ENCODE data around the gene FRMD4A. TPM values are rescaled to one million over a fixed set of nuclear protein-coding genes. Genes with fewer than 3 reads are reported as not detected.

The FRMD4A gene
- total RNA-seq, 2 donors from 2014 or later: 8.6 to 10.2 TPM

- H3K27ac ChIP-seq: no peak overlapping the region
- no peaks in the 10 kb centered on the region for H3K27me3 ChIP-seq
- intact Hi-C loops (cut with DNase I): no loop called here
- DNase-seq: no peak
- H3K36me3 ChIP-seq: no peaks in the 10 kb centered on the region
- no peak overlapping the region for H3K4me3 ChIP-seq
- H3K4me1 ChIP-seq: no peaks in the 10 kb centered on the region
- no peak for TF ChIP-seq CTCF (IDR thresholded peaks at IDR 0.05)
- H3K9me3 ChIP-seq: no peaks in the 10 kb centered on the region
- H3K9ac ChIP-seq (ENCODE audit: low read depth in 2 of 2, low read length in 2 of 2): no peak overlapping the region
Observed at GRCh38 chr10:13851906-13852305, 478.8 kb downstream of the FRMD4A start.

- no peak for TF ChIP-seq CTCF (IDR thresholded peaks at IDR 0.05)
- H3K4me1 ChIP-seq: no peaks in the 10 kb centered on the region
- no peak overlapping the region for H3K9ac ChIP-seq (ENCODE audit: low read depth in 2 of 2, low read length in 2 of 2)
- H3K4me3 ChIP-seq: no peak overlapping the region
- H3K27me3 ChIP-seq: no peaks in the 10 kb centered on the region
- no peaks in the 10 kb centered on the region for H3K9me3 ChIP-seq
- DNase-seq: no peak
- H3K36me3 ChIP-seq: no peaks in the 10 kb centered on the region
- no peak overlapping the region for H3K27ac ChIP-seq
- intact Hi-C loops (cut with DNase I): no loop called here
Observed at GRCh38 chr10:13848520-13849445, 481.9 kb downstream of the FRMD4A start.

- Histone ChIP-seq H3K36me3 (no peaks in the 10 kb centered on the region), H3K27ac (no peak overlapping the region), H3K4me3 (no peak overlapping the region), H3K9me3 (no peaks in the 10 kb centered on the region), H3K27me3 (no peaks in the 10 kb centered on the region), H3K9ac (ENCODE audit: low read depth in 2 of 2, low read length in 2 of 2) (no peak overlapping the region), H3K4me1 (no peaks in the 10 kb centered on the region)
- no peak for DNase-seq
- no peak for TF ChIP-seq CTCF (IDR thresholded peaks at IDR 0.05)
- intact Hi-C loops (cut with DNase I): no loop called here
Observed at GRCh38 chr10:13847201-13847631, 483.5 kb downstream of the FRMD4A start.

GRCh38 chr10:13845897-13846296 is 484.8 kb downstream of the FRMD4A start:
- DNase-seq: no peak
- H3K4me1 ChIP-seq: no peaks in the 10 kb centered on the region
- no peak overlapping the region for H3K9ac ChIP-seq (ENCODE audit: low read depth in 2 of 2, low read length in 2 of 2)
- H3K9me3 ChIP-seq: no peaks in the 10 kb centered on the region
- intact Hi-C loops (cut with DNase I): no loop called here
- no peaks in the 10 kb centered on the region for H3K27me3 ChIP-seq
- no peak for TF ChIP-seq CTCF (IDR thresholded peaks at IDR 0.05)
- no peak overlapping the region for H3K4me3 ChIP-seq
- no peaks in the 10 kb centered on the region for H3K36me3 ChIP-seq
- H3K27ac ChIP-seq: no peak overlapping the region

- H3K4me1 ChIP-seq: no peaks in the 10 kb centered on the region
- intact Hi-C loops (cut with DNase I): no loop called here
Observed at GRCh38 chr10:13844651-13845050, 486.1 kb downstream of the FRMD4A start.

More at GRCh38 chr10:13844651-13845050, 486.1 kb downstream of the FRMD4A start:
- Histone ChIP-seq H3K36me3 (no peaks in the 10 kb centered on the region), H3K27me3 (no peaks in the 10 kb centered on the region), H3K4me3 (no peak overlapping the region), H3K9ac (ENCODE audit: low read depth in 2 of 2, low read length in 2 of 2) (no peak overlapping the region), H3K27ac (no peak overlapping the region), H3K9me3 (no peaks in the 10 kb centered on the region)
- TF ChIP-seq CTCF (IDR thresholded peaks at IDR 0.05): no peak
- DNase-seq: no peak
